HG03108 (cell line): Measurements from ENCODE around the gene ARHGAP15.

Source experiments
- ATAC-seq: cut with Tn5 transposase; IDR thresholded peaks from one replicate; pipeline ENCODE4 v1.9.1; 2021; ENCODE audit warnings: moderate library complexity; ENCODE audit not compliant: unreplicated experiment

ARHGAP15 gene

DNA sequence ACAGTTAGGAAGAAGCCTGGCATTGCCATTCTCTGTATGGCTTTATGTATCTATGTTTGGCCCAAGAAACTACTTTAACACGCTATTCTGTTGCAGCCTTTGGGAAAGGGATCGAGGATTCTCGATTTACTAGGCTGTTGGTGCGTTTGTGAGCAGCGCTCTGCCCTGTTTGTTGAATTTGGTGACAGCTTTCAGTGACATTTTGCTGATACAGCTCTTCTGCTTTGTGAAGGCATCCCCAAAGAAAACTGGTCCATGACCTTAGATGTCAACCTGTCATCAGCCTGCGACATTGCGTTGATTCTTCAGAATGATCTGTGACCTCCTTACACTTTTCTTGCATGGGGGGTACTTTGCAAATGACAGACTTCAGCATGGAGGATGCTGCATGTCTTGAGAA lies 431.5 kb downstream of the ARHGAP15 start:
- no peak for ATAC-seq

- peak; percentile 93 for ATAC-seq
Observed at GRCh38 chr2:143564419-143564818, 435.2 kb downstream of the ARHGAP15 start.

GRCh38 chr2:143571747-143572146 lies 442.5 kb downstream of the ARHGAP15 start:
- ATAC-seq: no peak

DNA sequence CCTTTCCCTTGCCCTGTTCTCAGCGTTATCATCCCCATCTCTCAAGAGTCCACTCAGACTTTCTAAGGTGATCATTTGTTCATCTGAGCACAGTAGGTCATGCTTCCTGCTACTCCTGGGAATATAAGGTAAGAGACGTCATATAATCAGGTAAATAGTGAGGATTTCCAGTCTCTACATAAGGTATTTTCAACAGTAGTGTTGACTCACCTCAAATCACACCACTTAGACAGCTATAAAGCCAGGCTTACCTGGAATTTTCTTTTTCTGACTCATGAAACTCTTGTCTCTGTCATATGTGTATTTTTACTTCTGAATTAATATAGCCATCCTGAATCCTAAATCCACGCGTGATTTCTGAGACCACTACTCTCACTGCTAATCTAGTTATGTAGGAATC lies 443.2 kb downstream of the ARHGAP15 start:
- no peak for ATAC-seq

DNA sequence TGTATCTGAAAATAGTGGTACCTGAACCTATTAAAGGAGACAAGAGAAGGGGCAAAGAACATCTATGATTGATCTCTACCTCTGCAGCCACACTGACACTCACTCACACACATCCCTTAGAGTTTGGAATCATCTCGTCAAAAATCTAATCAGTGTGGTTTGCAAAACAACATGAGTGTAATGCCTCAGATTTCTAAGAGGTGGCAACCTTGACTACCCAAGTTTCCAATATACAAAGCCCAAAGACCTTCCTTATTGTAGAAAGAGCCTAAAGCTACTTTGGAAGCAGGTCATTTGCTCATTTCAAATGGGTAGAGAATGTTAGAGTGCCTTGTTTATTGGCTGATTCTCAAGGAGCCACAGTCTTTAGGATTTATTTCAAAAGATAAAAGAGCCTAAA lies 444.9 kb downstream of the ARHGAP15 start:
- no peak for ATAC-seq

- no peak for ATAC-seq
Observed at GRCh38 chr2:143575340-143575739, 446.1 kb downstream of the ARHGAP15 start.

GRCh38 chr2:143577489-143577888 lies 448.3 kb downstream of the ARHGAP15 start:
- ATAC-seq: no peak

GRCh38 chr2:143579456-143579855 lies 450.2 kb downstream of the ARHGAP15 start:
- ATAC-seq: no peak

DNA sequence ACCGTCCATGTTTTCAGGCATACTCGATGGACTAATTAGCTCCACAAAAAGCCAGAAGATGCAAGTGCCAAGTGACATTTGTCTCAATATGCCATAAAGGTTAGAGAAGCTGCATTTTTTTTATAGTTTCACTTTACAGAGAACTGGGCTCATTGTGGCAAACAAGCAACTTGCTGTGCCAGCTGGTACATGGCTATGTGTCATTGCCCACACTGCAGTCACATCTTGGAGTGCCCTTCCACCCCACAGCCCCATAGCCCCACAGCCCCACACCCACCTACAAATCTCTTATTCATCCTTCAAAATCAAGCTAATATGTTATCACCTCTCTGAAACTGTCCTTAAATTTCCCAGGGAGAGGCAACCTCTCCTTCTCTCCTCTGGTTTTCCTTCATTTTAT lies 451.9 kb downstream of the ARHGAP15 start:
- no peak for ATAC-seq

- ATAC-seq: no peak
Observed at GRCh38 chr2:143582046-143582747, 453.0 kb downstream of the ARHGAP15 start.

GRCh38 chr2:143584936-143585335 lies 455.7 kb downstream of the ARHGAP15 start:
- ATAC-seq: no peak

DNA sequence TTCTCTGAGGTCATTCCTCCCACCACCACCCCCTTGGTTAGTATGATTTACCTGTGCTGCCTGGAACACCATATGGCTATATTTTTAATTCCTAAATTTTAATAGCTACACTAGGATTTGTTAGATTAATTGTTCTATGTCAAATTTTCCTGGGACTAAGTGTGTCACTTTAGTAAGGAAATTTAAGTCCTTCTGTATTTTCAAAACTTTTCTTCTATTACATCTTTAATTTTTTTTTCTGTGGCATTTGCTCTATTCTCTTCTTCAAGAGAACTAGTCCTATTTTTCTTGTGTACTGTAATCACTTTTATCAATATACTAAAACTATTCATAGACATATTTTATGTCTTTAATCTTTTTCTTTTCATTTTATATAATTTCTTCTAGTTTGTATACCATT lies 456.9 kb downstream of the ARHGAP15 start:
- ATAC-seq: no peak

DNA sequence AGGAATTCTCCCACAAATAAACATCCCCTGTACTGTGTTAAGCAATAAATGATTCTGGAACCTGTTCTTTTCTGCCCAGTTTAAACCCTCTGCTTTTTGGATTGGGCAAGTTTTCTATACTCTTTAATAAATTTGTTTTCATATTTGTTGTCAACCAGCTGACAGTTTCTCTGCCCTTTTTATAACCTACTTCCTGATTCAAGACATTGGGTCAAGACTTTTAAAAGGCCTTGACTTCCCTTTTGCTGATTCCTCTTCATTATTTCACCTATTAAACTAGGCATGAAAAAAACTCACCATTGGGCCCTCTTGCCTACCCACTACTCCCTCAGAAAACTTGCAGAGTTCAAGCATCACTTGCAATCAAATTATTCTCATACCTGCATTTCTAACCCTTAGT lies 459.5 kb downstream of the ARHGAP15 start:
- no peak for ATAC-seq

DNA sequence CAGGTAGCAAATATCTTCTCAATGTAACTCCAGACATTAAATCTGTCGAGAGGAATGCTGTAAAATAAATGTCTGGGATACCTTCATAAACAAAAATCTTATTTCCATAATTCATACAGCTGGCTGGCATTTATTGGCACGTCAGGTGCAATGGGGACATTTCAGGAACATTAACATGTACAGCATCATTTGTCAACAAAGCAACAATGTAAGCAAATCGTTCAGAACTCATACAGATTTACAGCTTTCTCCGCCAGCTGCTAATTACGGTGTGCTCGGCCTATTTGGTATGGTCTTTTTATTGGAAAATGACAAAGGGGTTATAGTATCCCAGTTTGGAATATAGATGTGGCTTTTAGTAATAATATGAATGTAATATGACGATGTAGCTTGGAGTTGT lies 464.9 kb downstream of the ARHGAP15 start:
- no peak for ATAC-seq

- no peak for ATAC-seq
Observed at GRCh38 chr2:143594745-143595144, 465.5 kb downstream of the ARHGAP15 start.

GRCh38 chr2:143600116-143600515 lies 470.9 kb downstream of the ARHGAP15 start:
- ATAC-seq: no peak

DNA sequence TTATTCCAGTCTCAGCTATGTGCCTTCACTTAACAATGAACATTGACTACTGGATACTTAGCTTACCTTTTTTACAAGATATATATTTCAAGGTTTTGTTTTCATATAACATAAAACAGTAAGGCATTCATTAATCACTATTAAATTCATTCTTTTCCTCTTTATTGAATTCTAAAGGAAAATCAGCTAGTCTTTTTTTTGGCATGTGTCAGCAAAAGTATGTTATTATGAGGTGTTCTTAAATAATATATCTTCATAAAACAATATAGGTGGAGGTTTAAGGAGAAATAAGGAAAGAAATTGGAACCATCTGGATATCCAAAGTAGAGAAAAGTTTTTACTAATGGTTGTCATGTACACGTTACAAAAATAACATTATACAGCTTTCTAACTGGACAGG lies 472.6 kb downstream of the ARHGAP15 start:
- ATAC-seq: no peak

- ATAC-seq: no peak
Observed at GRCh38 chr2:143603035-143603655, 473.9 kb downstream of the ARHGAP15 start.

GRCh38 chr2:143603846-143604565 lies 474.8 kb downstream of the ARHGAP15 start:
- no peak for ATAC-seq

DNA sequence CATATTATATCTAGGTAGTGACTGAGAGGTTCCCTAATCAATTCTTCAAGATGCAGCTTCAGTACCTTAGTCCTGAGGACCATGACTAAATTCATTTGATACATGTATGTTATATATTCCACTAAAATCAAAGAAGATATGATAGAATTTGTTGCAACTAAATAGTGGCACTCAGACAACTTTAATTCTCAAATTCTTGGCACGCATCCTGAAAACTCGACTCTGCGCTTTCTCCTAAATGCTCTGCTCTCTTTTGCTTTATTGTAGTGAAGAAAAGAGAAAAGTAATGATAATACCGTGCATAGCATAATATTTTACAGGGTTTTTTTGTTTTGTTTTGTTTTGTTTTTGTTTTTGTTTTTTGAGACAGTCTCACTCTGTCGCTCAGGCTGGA lies 475.3 kb downstream of the ARHGAP15 start:
- ATAC-seq: no peak

DNA sequence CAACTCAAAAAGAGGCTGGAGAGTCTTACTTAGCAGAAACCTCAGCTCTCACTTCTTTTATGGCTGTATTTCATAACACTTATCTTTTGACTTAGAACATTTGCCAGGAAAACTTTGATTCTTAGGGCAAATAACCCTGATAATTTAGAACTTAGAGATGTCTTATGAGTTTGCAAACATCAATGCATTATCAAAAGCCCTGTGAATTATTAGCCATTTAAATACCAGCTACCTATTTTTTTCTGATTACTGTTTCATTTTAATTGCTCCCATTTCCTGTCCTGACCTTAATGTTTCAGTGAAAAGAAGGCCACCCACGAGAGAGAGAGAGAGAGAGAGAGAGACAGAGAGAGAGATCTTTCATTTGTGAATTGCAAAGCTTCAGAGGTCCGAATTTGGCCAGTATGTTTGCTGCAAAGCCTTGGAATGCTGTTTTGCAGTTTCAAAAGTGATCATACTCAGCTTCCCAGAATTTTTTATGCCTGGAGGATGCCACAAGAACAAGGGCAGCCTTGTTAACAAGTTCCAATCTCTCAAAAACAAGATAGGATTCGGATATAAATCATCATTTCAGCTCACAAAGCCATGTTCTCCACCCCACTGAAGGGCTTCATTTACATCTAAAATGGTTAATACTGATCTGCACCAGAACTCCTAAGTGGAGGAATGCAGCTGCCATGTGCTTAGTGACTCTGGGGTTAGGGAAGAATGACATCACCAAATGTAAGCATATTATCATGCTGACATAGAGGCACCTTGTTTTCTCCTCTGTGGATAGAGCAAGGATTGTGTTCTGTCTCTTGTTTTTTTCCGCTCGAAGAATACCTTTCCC lies 478.2 kb downstream of the ARHGAP15 start:
- ATAC-seq: no peak
